ENCODE data around the gene CDK6. TPM values are rescaled to one million over a fixed set of nuclear protein-coding genes. Genes with fewer than 3 reads are reported as not detected.

Gene CDK6
- total and polyA plus RNA-seq, 10 of the 15 experiments (the other 5 are each of a cell fraction or from before 2014, with no cell fraction given), result 8.0 to 118 (median 45.8) TPM

GRCh38 chr7:92643821-92644220 is 192.6 kb downstream of the CDK6 start (continued):
- TF ChIP-seq ZNF687 (IDR thresholded peaks at IDR 0.05) (no peak), POLR2AphosphoS2 (IDR thresholded peaks at IDR 0.05; ENCODE audit: low read depth, low read length) (no peak), SUZ12 (IDR thresholded peaks at IDR 0.05; ENCODE audit: unreplicated experiment) (no peak), BCLAF1 (IDR thresholded peaks at IDR 0.05) (no peak), EZH2 (IDR thresholded peaks at IDR 0.05; ENCODE audit: borderline replicate concordance, control insufficient read depth, low read depth, low read length) (no peak)

Measured in GM12878 (cell line).